PFSK-1 (cell line): ENCODE measurements around the gene ENOX2.

Source experiments
- POLR2AphosphoS5 ChIP-seq: IDR thresholded peaks from 2 replicates; pipeline ENCODE4 v1.6.1; 2012; ENCODE audit warnings: low read depth, mild to moderate bottlenecking, control low read depth, low read length, moderate library complexity
- REST ChIP-seq, 2 experiments: IDR thresholded peaks; 2 replicates each; pipeline versions ENCODE4 v1.6.1 to v1.8.0; 2011 to 2012; ENCODE audit warnings: low read depth in 2 of 2, low read length in 2 of 2, control low read depth in 1 of 2, inconsistent platforms in 1 of 2, mild to moderate bottlenecking in 1 of 2, moderate library complexity in 1 of 2; ENCODE audit not compliant: insufficient read depth in 1 of 2
- SIN3A ChIP-seq: IDR thresholded peaks from 2 replicates; pipeline ENCODE4 v1.6.1; 2012; ENCODE audit warnings: mild to moderate bottlenecking, low read length, moderate library complexity, borderline replicate concordance; ENCODE audit not compliant: insufficient read depth
- TAF1 ChIP-seq: IDR thresholded peaks from 2 replicates; pipeline ENCODE4 v1.6.1; 2012; ENCODE audit warnings: low read length, control low read depth, borderline replicate concordance; ENCODE audit not compliant: insufficient read depth

GRCh38 chrX:130691576-130691975 lies 211.4 kb downstream of the ENOX2 start:
- TF ChIP-seq POLR2AphosphoS5, result no peak
- no peak for TF ChIP-seq REST (IDR thresholded peaks at IDR 0.05; ENCODE audit: insufficient read depth in 1 of 2, low read depth in 2 of 2, low read length in 2 of 2)
- no peak for TF ChIP-seq TAF1
- TF ChIP-seq SIN3A, result no peak
